HG02870 (cell line): ENCODE measurements around the gene ELANE.
"Not testable (repeated sequence)": the region's sequence is repeated elsewhere in the genome, so short reads cannot be mapped to it uniquely, and the experiment has no call there.

Experiments
- ATAC-seq: cut with Tn5 transposase; IDR thresholded peaks from one replicate; pipeline ENCODE4 v1.9.1; 2021; ENCODE audit warnings: mild to moderate bottlenecking, moderate library complexity; ENCODE audit not compliant: unreplicated experiment

Gene ELANE

DNA sequence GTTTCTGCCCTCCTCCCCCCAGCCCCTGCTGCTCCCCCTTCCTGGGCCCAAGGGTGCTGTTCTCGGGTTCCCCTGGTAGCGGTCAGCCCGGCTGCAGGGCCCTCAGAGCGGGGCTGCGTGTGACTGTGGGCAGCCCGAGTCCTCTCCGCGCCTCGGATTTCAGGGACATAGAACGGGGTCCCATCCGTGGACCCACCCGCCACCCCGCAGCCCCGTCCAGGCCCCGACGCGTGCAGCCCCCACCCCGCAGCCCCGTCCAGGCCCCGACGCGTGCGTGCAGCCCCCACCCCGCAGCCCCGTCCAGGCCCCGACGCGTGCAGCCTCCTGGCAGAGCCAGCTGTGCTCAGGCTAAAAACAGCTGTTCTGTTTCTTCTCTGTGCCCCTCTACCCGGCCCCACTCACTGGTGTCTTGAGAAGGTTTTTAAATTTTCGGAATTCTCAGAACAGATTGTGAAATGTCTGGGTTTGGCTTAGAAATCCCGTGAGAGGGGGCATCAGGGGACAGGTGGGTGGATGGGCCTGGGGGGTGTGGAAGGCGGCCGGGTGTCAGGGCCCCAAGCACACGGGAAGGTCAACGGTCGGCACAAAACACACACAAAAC is 16.8 kb upstream of the ELANE start:
- ATAC-seq, result no peak

DNA sequence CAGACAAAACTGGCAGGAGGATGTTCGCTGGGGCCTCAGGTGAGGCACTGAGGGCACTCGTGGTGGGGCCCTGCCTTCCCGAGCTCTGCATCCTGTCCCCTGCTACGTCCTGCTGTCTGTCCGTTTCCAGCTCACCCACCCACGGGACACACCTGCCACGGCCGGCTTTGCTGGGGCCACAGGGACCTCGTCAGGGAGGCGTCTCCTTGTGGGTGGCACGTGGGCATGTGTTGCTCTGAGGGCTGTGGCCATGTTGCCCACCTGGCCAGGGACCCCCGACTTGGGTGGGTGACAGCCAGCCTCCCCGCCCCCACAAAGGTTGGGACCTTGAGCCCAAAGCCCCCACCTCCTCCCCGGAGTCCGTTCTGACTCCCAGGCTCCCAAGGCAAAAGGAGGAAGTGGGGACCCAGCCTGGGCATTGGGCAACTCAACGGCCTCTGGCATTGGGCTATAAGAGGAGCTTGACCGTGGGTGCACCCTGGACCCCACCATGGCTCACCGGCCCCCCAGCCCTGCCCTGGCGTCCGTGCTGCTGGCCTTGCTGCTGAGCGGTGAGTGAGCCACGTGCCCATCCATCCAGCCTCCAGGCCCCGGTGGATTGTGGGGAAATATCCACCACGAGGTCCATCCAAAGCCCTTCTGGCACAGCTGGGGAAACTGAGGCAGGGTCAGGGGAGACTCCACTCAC is 11.4 kb upstream of the ELANE start, which contains the start of gene PRTN3:
TSS of gene PRTN3 (plus strand) at position 481 of the 688 bp plus-strand sequence. CDS start at position 491, 10 bp downstream.
- ATAC-seq, result no peak

DNA sequence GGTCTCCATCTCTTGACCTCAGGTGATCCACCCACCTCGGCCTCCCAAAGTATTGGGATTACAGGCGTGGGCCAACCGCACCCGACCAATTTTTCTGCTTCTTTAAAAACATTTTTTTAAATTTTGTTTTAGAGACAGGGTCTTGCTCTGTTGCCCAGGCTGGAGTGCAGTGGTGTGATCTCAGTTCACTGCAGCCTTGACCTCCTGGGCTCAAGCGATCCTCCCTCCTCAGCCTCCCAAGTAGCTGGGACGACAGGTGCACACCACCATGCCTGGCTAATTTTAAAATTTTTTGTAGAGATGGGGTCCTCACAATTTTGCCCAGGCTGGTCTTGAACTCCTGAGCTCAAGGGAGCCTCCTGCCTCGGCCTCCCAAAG is 9.3 kb upstream of the ELANE start:
- not testable (repeated sequence) for ATAC-seq

DNA sequence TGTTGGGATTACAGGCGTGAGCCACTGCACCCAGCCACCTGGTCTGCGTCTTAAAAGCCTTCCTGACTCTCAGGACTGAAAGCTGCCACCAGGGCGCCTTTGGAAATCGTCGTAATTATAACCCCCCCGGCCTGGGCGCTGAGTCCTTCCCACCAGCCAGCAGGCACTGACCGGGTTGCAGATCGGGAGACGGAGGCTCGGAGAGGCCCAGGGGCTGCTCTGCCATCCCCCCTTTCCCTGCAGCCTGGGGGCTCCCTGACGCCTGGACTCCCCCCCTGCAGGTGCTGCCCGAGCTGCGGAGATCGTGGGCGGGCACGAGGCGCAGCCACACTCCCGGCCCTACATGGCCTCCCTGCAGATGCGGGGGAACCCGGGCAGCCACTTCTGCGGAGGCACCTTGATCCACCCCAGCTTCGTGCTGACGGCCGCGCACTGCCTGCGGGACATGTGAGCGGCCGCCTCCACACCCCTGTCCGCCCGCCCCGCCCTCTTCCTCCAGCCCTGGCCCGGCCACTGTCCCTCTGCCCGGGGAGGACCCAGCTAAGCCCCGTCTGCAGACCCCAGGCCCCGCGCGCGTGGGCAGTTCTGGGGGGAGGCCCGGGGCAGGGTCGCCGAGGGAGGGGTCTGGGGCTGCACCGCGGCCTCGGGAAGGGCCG is 8.8 kb upstream of the ELANE start:
- ATAC-seq, result no peak

DNA sequence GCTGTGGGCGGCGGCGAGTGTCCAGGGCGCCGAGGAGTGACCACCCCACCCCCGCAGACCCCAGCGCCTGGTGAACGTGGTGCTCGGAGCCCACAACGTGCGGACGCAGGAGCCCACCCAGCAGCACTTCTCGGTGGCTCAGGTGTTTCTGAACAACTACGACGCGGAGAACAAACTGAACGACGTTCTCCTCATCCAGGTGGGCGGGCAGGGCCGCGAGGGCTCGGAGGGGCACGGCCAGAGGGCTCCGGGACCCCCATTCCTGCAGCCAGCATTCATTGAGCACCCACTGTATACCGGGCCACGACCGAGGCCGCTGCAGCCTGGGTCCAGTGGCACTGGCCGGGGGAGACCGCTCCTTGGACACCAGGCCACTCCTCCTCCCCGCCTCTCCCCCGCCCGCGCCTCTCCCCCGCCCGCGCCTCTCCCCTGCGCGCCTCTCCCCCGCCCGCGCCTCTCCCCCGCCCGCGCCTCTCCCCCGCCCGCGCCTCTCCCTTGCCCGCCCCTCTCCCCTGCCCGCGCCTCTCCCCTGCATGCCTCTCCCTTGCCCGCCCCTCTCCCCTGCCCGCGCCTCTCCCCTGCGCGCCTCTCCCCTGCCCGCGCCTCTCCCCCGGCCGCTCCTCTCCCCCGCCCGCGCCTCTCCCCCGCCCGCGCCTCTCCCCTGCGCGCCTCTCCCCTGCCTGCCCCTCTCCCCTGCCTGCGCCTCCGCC is 8.1 kb upstream of the ELANE start:
- ATAC-seq, result no peak

DNA sequence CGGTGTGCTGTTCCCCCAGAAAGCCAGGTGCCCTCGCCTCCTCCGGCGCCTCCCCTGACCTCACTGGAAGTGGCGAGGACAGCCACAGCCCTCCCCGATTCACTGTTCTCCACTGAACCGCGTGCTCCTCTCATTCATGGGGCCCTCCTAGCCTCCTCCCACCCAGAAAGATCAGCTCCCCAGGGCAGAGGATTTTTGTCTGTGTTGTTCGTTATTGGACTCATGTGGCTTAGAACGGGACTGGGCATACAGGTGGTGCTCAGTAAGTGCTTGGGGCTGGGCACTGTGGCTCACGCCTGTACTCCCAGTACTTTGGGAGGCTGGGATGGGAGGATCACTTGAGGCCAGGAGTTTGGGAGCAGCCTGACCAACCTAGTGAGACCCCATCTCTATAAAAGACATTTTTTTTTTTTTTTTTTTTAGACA is 7.5 kb upstream of the ELANE start:
- ATAC-seq, result no peak

DNA sequence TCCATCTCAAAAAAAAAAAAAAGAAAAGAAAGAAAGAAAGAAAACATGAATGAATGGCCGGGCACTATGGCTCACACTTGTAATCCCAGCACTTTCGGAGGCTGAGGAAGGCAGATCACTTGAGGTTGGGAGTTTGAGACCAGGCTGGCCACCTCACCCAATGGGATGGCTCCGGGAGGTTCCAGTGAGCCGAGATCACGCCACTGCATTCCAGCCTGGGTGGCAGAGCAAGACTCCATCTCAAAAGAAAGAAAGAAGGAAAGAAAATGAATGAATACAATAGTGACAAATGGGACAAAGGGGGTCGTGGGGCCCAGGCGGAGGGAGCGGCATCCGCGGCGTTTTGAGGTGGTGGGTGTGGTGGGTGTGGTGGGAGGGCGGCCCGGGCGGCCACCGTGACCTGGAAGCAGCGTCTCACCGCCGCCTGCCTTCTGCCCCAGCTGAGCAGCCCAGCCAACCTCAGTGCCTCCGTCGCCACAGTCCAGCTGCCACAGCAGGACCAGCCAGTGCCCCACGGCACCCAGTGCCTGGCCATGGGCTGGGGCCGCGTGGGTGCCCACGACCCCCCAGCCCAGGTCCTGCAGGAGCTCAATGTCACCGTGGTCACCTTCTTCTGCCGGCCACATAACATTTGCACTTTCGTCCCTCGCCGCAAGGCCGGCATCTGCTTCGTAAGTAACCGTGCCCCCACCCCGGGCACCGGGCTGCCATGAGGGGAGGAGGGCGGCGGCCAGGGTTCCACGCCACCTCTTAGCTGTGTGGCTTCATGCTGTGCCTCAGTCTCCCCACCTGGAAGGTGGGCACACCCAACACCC is 6.2 kb upstream of the ELANE start:
- ATAC-seq, result no peak

DNA sequence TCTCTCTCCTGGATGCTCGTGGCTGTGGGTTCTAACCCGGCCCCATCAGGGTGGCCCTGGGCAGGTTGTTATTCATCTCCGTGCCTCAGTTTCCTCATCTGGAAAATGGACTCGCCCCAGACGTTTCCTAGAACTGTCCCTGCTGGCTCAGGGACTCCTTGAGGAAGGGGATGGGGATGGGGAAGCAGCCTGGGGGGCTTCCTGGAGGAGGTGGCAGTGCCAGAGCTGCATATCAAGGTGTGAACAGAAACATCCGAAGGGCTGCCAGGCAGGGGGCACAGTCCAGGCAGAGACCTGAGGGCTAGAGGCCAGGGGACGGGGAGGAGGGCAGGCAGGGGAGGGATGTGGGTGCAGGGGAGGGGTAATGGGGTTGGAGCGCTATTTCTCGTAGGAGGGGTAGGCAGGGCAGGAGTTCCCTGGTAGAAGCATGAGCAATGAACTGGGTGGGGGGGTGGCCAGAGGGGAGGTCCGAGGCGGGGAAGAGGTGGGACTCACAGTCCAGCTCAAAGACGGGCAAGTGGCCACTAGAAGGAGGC is 3.6 kb upstream of the ELANE start:
- ATAC-seq, result no peak

DNA sequence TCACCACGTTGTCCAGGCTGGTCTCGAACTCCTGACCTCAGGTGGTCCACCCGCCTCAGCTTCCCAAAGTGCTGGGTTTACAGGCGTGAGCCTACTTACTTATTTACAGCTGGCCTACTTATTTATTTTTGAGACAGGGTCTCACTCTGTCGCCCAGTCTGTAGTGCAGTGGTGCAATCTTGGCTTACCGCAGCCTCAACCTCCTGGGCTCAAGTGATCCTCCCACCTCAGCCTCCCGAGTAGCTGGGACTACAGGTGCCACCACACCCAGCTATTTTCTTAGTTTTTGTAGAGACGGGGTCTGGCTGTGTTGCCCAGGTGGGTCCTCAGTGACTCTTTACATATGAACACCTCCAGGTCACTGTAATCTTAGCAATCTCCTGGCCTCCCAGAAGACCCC is 2.9 kb upstream of the ELANE start:
- not testable (repeated sequence) for ATAC-seq

DNA sequence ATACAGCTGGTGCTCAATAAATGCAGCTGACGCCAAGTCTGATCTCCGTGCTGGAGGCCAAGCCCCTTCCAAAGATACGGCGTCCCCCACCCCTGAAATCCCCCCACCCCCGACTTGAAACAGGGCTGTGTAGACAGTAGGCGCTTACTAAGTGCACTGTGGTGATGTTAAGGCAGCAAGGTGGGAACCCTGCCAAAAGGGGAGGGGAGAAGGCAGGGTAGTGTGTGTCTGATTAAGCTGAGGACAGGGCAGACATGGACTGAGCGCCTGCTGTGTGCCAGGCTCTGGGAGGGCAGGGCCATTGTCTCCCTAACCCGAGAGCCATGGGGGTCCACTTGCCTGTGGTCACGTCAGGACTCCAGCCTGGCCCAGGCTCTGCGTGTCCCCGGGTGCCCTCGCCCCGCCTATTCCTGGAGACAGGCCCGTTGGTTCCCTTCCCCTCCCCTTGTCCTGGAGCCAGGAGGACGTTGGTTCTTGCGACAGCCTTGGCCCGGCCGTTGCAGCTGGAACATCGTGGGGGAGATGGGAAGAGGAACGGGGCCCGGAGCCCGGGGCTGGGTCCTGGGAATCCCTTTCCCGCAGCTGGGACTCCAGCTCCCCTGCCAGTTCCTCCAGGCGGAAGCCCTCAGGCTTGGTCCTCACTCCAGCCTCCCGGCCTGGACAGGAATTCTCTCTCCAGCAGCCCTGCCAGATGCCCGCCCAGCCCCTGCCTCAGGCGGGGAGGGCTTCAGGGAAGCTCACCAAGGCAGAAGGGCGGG is 1.7 kb upstream of the ELANE start:
- no peak for ATAC-seq

DNA sequence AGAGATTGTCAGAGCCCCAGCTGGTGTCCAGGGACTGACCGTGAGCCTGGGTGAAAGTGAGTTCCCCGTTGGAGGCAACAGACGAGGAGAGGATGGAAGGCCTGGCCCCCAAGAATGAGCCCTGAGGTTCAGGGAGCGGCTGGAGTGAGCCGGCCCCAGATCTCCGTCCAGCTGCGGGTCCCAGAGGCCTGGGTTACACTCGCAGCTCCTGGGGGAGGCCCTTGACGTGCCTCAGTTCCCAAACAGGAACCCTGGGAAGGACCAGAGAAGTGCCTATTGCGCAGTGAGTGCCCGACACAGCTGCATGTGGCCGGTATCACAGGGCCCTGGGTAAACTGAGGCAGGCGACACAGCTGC is 1.1 kb upstream of the ELANE start:
- no peak for ATAC-seq

DNA sequence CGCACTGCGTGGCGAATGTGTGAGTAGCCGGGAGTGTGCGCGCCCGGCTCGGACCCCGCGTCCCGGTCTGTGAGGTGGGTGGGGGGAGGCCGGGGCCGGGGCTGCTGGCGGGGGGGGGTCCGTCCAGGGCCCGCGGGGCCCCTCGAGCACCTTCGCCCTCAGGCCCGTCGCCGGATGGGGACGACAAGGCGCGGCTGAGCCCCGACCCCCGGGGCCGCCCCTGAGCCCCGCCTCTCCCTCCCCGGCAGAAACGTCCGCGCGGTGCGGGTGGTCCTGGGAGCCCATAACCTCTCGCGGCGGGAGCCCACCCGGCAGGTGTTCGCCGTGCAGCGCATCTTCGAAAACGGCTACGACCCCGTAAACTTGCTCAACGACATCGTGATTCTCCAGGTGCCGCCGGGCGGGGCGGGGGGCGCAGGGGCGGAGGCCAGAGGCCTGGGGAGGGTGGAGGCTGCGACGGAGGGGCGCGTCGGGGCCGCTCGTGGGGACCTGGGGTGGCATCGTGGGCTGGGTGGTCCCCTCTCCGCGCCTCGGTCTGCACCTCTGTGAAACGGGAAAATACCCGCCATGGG is 997 bp downstream of the ELANE start:
- ATAC-seq, result no peak

DNA sequence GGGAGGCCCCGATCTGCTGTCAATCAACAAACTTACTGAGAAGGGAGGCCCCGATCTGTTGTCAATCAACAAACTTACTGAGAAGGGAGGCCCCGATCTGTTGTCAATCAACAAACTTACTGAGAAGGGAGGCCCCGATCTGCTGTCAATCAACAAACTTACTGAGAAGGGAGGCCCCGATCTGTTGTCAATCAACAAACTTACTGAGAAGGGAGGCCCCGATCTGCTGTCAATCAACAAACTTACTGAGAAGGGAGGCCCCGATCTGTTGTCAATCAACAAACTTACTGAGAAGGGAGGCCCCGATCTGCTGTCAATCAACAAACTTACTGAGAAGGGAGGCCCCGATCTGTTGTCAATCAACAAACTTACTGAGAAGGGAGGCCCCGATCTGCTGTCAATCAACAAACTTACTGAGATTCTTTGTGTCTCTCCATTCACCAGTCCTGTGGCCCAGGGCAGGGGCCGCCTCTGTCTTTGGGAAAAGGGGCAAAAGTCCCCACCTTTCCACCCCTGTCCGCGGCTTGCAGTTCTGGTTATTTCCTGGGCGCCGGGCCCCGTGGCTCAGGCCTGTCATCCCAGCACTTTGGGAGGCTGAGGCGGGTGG is 1.6 kb downstream of the ELANE start:
- not testable (repeated sequence) for ATAC-seq

DNA sequence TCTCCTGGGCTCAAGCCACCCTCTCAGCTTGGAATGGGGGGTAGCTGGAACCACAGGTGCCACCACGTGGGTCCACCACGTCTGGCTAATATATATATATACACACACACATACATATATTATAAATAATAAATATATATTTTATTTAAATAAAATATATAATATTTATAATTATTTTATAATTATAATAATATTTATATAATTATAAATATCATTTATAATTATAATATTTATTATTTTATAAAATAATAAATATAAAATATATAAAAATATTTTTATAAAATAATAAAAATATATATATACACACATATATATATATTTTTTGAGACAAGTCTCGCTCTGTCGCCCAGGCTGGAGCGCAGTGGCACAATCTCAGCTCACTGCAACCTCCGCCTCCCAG is 2.4 kb downstream of the ELANE start:
- no peak for ATAC-seq

DNA sequence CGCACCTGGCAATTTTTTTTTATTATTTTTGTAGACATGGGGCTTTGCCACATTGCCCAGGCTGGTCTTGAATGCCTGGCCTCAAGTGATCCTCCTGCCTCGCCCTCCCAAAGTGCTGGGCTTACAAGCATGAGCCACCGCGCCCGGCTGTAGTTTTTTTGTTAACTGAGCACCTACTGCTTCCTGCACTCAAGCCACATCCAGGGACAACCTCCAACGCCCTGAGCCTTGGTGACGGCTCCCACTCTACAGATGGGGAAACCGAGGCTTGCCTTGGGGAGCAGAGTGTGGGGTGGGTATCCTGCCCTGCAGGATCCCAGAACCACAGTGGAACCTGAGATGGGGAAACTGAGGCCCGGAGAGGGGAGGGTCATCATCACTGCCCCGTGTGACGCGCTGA is 3.0 kb downstream of the ELANE start:
- no peak for ATAC-seq

DNA sequence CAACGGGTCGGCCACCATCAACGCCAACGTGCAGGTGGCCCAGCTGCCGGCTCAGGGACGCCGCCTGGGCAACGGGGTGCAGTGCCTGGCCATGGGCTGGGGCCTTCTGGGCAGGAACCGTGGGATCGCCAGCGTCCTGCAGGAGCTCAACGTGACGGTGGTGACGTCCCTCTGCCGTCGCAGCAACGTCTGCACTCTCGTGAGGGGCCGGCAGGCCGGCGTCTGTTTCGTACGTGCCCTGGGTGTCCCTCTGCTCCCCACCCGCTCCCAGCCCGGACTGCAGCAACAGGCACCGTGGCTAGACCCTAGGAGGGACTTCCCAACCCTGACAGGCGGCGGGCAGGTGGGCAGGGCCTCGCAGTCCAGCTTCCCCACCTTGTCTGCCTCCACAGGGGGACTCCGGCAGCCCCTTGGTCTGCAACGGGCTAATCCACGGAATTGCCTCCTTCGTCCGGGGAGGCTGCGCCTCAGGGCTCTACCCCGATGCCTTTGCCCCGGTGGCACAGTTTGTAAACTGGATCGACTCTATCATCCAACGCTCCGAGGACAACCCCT is 3.5 kb downstream of the ELANE start:
- no peak for ATAC-seq

DNA sequence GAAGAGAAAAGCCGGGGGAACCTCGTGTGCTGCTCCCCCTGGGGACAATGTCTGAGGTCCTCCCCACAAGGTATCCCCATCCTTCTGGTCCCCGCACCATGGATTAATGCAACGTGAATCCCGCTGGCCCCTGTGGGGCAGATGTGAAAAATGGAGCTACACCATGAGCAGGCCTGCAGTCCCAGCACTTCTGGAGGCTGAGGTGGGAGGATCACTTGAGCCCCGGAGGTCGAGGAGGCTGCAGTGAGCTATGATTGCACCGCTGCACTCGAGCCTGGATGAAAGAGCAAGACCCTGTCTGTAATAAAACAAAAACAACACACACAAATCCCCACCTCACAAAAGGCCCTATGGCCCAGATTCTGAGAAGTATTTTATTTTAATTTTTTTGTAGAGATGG is 6.2 kb downstream of the ELANE start:
- no peak for ATAC-seq

DNA sequence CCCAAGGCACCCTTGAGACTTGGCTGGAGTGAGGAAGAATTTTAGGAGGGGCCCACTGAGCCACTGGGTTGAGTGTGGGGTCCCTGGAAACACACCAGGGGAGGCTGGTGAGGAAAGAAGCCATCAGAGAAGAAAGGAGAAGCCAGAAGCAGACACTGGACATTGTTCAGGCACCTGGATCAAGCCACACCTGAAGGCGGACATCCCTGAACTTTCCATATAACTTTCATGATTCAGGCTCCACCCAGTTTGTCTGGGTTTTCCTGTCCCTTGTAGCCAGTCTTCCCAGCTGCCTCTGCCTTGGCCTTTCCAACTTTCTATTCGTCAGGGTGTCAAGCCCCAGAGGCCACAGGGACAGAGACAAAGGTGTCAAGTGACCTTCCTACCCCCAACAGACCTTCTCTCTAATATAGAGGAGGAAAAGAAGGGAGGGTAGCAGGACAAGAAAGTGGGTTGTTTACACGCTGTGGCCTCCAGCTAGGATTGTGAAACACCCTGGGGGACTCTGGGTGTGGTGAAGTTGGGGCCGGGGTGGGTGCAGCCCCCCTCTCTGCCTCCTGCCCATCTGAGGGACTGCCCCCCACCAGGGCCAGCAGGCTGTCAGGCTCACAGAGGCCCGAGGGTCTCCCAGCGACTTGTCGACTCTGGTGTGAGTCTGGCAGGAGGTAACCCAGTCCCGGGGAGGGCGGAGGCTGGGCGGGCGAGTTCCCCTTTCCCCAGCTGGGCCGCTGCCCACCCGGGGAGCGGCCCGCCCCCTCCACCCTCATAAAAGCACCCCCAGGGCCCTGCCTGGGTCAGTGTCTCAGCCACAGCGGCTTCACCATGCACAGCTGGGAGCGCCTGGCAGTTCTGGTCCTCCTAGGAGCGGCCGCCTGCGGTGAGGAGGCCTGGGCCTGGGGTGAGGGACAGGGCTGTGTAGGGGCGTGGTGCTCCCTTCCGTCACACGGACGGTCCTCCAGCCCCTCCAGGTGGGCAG is 7.1 kb downstream of the ELANE start, which contains the start of gene CFD:
TSS of gene CFD (plus strand) at position 797 of the 976 bp plus-strand sequence. CDS start at position 823, 26 bp downstream.
- no peak for ATAC-seq
